Activated CD4-positive, alpha-beta T cell treated with anti-CD3 and anti-CD28 coated beads, Interleukin-2, amount 10 ng/mL, durations not matched to agents 24 days and 14 days (primary cell): ENCODE data around the gene JPT2. TPM values are rescaled to one million over a fixed set of nuclear protein-coding genes. Genes with fewer than 3 reads are reported as not detected.
A peak's percentile ranks its signal among the peaks of the same experiment; 100 is the strongest.
"Not testable (repeated sequence)": the region's sequence is repeated elsewhere in the genome, so short reads cannot be mapped to it uniquely, and the experiment has no call there.

Experiments used
- DNase-seq: peaks from one replicate; pipeline ENCODE4 v3.0.0; 2022
- H3K27ac Mint-ChIP-seq: one replicate; pipeline ENCODE4 v1.8.0; 2022; ENCODE audit warnings: mild to moderate bottlenecking, mixed read lengths
- H3K27me3 Mint-ChIP-seq: one replicate; pipeline ENCODE4 v1.8.0; 2022; ENCODE audit warnings: mixed read lengths
- H3K36me3 Mint-ChIP-seq: one replicate; pipeline ENCODE4 v1.8.0; 2022; ENCODE audit warnings: low read depth, mild to moderate bottlenecking, mixed read lengths
- H3K4me1 Mint-ChIP-seq: one replicate; pipeline ENCODE4 v1.8.0; 2021; ENCODE audit warnings: mixed read lengths
- H3K4me3 Mint-ChIP-seq: one replicate; pipeline ENCODE4 v1.8.0; 2022; ENCODE audit warnings: mild to moderate bottlenecking, moderate library complexity, mixed read lengths
- H3K9me3 Mint-ChIP-seq: one replicate; pipeline ENCODE4 v1.8.0; 2021; ENCODE audit warnings: mixed read lengths
- intact Hi-C: fragments of 100-400 bp; cut with micrococcal nuclease; formaldehyde crosslinking; loops from one replicate; pipeline ENCODE4 v1.15.1; 2023
- total RNA-seq: library from RNA; stranded (reverse); gene quantifications from 2 replicates; pipeline ENCODE4 v1.2.3, GENCODE V29; 2022

The JPT2 gene
- total RNA-seq, 1 donor from 2014 or later, result 119 TPM

- Mint-ChIP-seq H3K9me3 (no peaks in the 10 kb centered on the region), H3K4me1 (peaks cover 2% of the 10 kb centered on the region), H3K27ac (peak overlapping the region; percentile 37), H3K4me3 (no peak overlapping the region), H3K27me3 (no peaks in the 10 kb centered on the region), H3K36me3 (peaks cover 62% of the 10 kb centered on the region)
- DNase-seq, result no peak
- intact Hi-C loops, result no loop called here
Measured at GRCh38 chr16:1698680-1699079, 20.6 kb downstream of the JPT2 start.

- Mint-ChIP-seq H3K4me3 (no peak overlapping the region), H3K27me3 (no peaks in the 10 kb centered on the region), H3K9me3 (no peaks in the 10 kb centered on the region), H3K4me1 (peaks cover 10% of the 10 kb centered on the region), H3K36me3 (peaks cover 52% of the 10 kb centered on the region), H3K27ac (no peak overlapping the region)
- no peak for DNase-seq
- intact Hi-C loops, result no loop called here
Measured at GRCh38 chr16:1700246-1700645, 22.2 kb downstream of the JPT2 start.

GRCh38 chr16:1701216-1701878 lies 23.3 kb downstream of the JPT2 start:
- no peak for DNase-seq
- peaks cover 47% of the 10 kb centered on the region for H3K36me3 Mint-ChIP-seq
- peaks cover 14% of the 10 kb centered on the region for H3K4me1 Mint-ChIP-seq
- intact Hi-C loops, result no loop called here
- H3K27me3 Mint-ChIP-seq, result no peaks in the 10 kb centered on the region
- H3K27ac Mint-ChIP-seq, result peak overlapping the region; percentile 52
- H3K9me3 Mint-ChIP-seq, result no peaks in the 10 kb centered on the region
- no peak overlapping the region for H3K4me3 Mint-ChIP-seq

- Mint-ChIP-seq H3K36me3 (peaks cover 19% of the 10 kb centered on the region), H3K27ac (peak overlapping the region; percentile 97), H3K4me3 (peak overlapping the region; percentile 99), H3K4me1 (peaks cover 27% of the 10 kb centered on the region)
- intact Hi-C loops, result loop anchor here (2.0 to 5.0 kb wide), 3 partner anchors 67 to 363 kb away; partner anchors contain the start of genes CRAMP1, EME2, IFT140 and MRPS34
- DNase-seq, H3K9me3 Mint-ChIP-seq, H3K27me3 Mint-ChIP-seq: not testable (repeated sequence)
Measured at GRCh38 chr16:1705324-1705687, 27.2 kb downstream of the JPT2 start.

GRCh38 chr16:1705688-1706385 lies 27.8 kb downstream of the JPT2 start, which contains the start of gene MAPK8IP3:
Gene MAPK8IP3, plus strand, starts transcription at chr16:1706195. Its CDS starts 145 bp downstream, at chr16:1706340.
- Mint-ChIP-seq H3K4me3 (peak within 1 kb of the TSS; percentile 99), H3K27me3 (no peaks in the 10 kb centered on the region), H3K9me3 (no peaks in the 10 kb centered on the region), H3K36me3 (peaks cover 19% of the 10 kb centered on the region), H3K4me1 (peaks cover 27% of the 10 kb centered on the region), H3K27ac (peak within 1 kb of the TSS; percentile 97)
- DNase-seq, result peak; percentile 100
- intact Hi-C loops, result loop anchor here (1.0 to 5.0 kb wide), 5 partner anchors 28 to 363 kb away; partner anchors contain the start of genes CRAMP1, EME2, IFT140 and JPT2

- Mint-ChIP-seq H3K4me1 (peaks cover 27% of the 10 kb centered on the region), H3K27ac (peak overlapping the region; percentile 97), H3K4me3 (peak overlapping the region; percentile 99), H3K9me3 (no peaks in the 10 kb centered on the region), H3K27me3 (no peaks in the 10 kb centered on the region), H3K36me3 (peaks cover 12% of the 10 kb centered on the region)
- intact Hi-C loops, result loop anchor here (1.0 to 5.0 kb wide), 3 partner anchors 28 to 286 kb away; partner anchors contain the start of genes EME2, JPT2, MRPS34 and NME3
- peak; percentile 83 for DNase-seq
Measured at GRCh38 chr16:1706386-1707192, 28.5 kb downstream of the JPT2 start.

- DNase-seq, result no peak
- H3K4me3 Mint-ChIP-seq, result peak overlapping the region; percentile 91
- H3K27me3 Mint-ChIP-seq, result no peaks in the 10 kb centered on the region
- H3K4me1 Mint-ChIP-seq, result peaks cover 27% of the 10 kb centered on the region
- peak overlapping the region; percentile 87 for H3K27ac Mint-ChIP-seq
- peaks cover 6% of the 10 kb centered on the region for H3K36me3 Mint-ChIP-seq
- intact Hi-C loops, result loop anchor here (5.0 kb wide), 1 partner anchor 65 kb away; the partner anchor contains the start of genes EME2, MRPS34 and NME3
- H3K9me3 Mint-ChIP-seq, result no peaks in the 10 kb centered on the region
Measured at GRCh38 chr16:1707193-1707790, 29.2 kb downstream of the JPT2 start.

- intact Hi-C loops, result loop anchor here (5.0 kb wide), 1 partner anchor 64 kb away; the partner anchor contains the start of genes EME2, MRPS34 and NME3
- Mint-ChIP-seq H3K36me3 (peaks cover 3% of the 10 kb centered on the region), H3K27ac (no peak overlapping the region), H3K27me3 (no peaks in the 10 kb centered on the region), H3K4me3 (peak overlapping the region; percentile 91), H3K9me3 (no peaks in the 10 kb centered on the region), H3K4me1 (peaks cover 27% of the 10 kb centered on the region)
- no peak for DNase-seq
Measured at GRCh38 chr16:1708083-1708767, 30.1 kb downstream of the JPT2 start.

GRCh38 chr16:1708768-1709180 lies 30.7 kb downstream of the JPT2 start:
- Mint-ChIP-seq H3K9me3 (no peaks in the 10 kb centered on the region), H3K27ac (no peak overlapping the region), H3K27me3 (no peaks in the 10 kb centered on the region), H3K36me3 (peaks cover 2% of the 10 kb centered on the region), H3K4me1 (peaks cover 29% of the 10 kb centered on the region), H3K4me3 (no peak overlapping the region)
- DNase-seq, result no peak
- intact Hi-C loops, result loop anchor here (5.0 kb wide), 1 partner anchor 64 kb away; the partner anchor contains the start of genes EME2, MRPS34 and NME3

- Mint-ChIP-seq H3K4me1 (peaks cover 27% of the 10 kb centered on the region), H3K36me3 (peaks cover 2% of the 10 kb centered on the region), H3K27ac (no peak overlapping the region), H3K4me3 (no peak overlapping the region), H3K27me3 (no peaks in the 10 kb centered on the region), H3K9me3 (no peaks in the 10 kb centered on the region)
- no peak for DNase-seq
- intact Hi-C loops, result loop anchor here (5.0 kb wide), 1 partner anchor 63 kb away; the partner anchor contains the start of genes EME2, MRPS34 and NME3
Measured at GRCh38 chr16:1709356-1709755, 31.3 kb downstream of the JPT2 start.

GRCh38 chr16:1710811-1711507 lies 32.9 kb downstream of the JPT2 start:
- intact Hi-C loops, result no loop called here
- Mint-ChIP-seq H3K4me1 (peaks cover 17% of the 10 kb centered on the region), H3K27ac (no peak overlapping the region), H3K36me3 (peaks cover 3% of the 10 kb centered on the region), H3K27me3 (no peaks in the 10 kb centered on the region), H3K9me3 (no peaks in the 10 kb centered on the region), H3K4me3 (no peak overlapping the region)
- no peak for DNase-seq

- DNase-seq, result no peak
- no peak overlapping the region for H3K27ac Mint-ChIP-seq
- intact Hi-C loops, result no loop called here
- no peaks in the 10 kb centered on the region for H3K9me3 Mint-ChIP-seq
- H3K36me3 Mint-ChIP-seq, result peaks cover 3% of the 10 kb centered on the region
- H3K4me1 Mint-ChIP-seq, result peaks cover 9% of the 10 kb centered on the region
- no peak overlapping the region for H3K4me3 Mint-ChIP-seq
- H3K27me3 Mint-ChIP-seq, result no peaks in the 10 kb centered on the region
Measured at GRCh38 chr16:1712791-1713261, 34.7 kb downstream of the JPT2 start.
